K562 (cell line): ENCODE results near the gene FGF11. TPM values are rescaled to one million over a fixed set of nuclear protein-coding genes. Genes with fewer than 3 reads are reported as not detected.

Experiments
- ATAC-seq: fragments of 200-7000 bp; cut with Tn5 transposase; 3 replicates; pipeline ENCODE4 v1.9.1; 2020; ENCODE audit warnings: moderate library complexity
- BruUV-seq: library from RNA; stranded (reverse); fragments of 400-500 nt; replicated peaks from 2 replicates; lab custom pipeline; 2021; lab: Mats Ljungman, UMichigan
- CTCF ChIA-PET: fragments of 300-600 bp; formaldehyde crosslinking; extraction: SDS; loops from one replicate; lab custom pipeline; 2021; ENCODE audit warnings: low intra/inter-chr PET ratio; lab: Yijun Ruan, JAX
- POLR2A ChIA-PET: fragments of 300-600, 350-650 bp; sonication (Branson Sonifier 250); formaldehyde crosslinking; extraction: SDS; loops from one replicate; lab custom pipeline; 2021; ENCODE audit warnings: antibody characterized with exemption, inconsistent platforms; lab: Yijun Ruan, JAX
- DNase-seq, 4 experiments: peaks; one replicate each; pipeline versions ENCODE4 v3.0.0 to v3.0.0-alpha.2; 2011 to 2018; ENCODE audit warnings: low spot score in 3 of 4, mixed read lengths in 3 of 4; ENCODE audit errors: extremely low read depth in 1 of 4
- FAIRE-seq: peaks from 2 replicates; lab custom pipeline; 2011; peaks lifted over from hg19 to GRCh38; lab: Jason Lieb, UNC
- H2AFZ ChIP-seq: 2 replicates; pipeline ENCODE4 v1.6.0; 2011; ENCODE audit warnings: low read depth, low read length, control low read depth, inconsistent platforms
- H3K27ac ChIP-seq: fragments of 200-600 bp; 3 replicates; pipeline ENCODE4 v1.8.0; 2011; ENCODE audit warnings: low read depth, mild to moderate bottlenecking, control low read depth, inconsistent platforms, low read length, moderate library complexity, mixed read lengths; ENCODE audit errors: extremely low read depth
- H3K27me3 ChIP-seq, 2 experiments: fragments of 300-600 bp in 1 of 2; 2 replicates in 1 of 2; 3 replicates in 1 of 2; pipeline versions ENCODE4 v1.6.0 to v1.8.0; 2011; ENCODE audit warnings: inconsistent platforms in 2 of 2, low read length in 2 of 2, mild to moderate bottlenecking in 1 of 2, mixed read lengths in 1 of 2, moderate library complexity in 1 of 2; ENCODE audit not compliant: control insufficient read depth in 2 of 2, insufficient read depth in 2 of 2
- H3K36me3 ChIP-seq: fragments of 300-600 bp; 3 replicates; pipeline ENCODE4 v1.8.0; 2011; ENCODE audit warnings: mild to moderate bottlenecking, low read length, inconsistent platforms; ENCODE audit not compliant: control insufficient read depth, insufficient read depth
- H3K4me1 ChIP-seq, 2 experiments: fragments of 200-600 bp in 1 of 2; replicated peaks in 1 of 2; 2 replicates in 1 of 2; 3 replicates in 1 of 2; pipeline versions ENCODE4 v1.5.1 to v1.8.0; 2011; ENCODE audit warnings: inconsistent platforms in 2 of 2, low read length in 2 of 2, mild to moderate bottlenecking in 1 of 2, mixed read lengths in 1 of 2, moderate library complexity in 1 of 2; ENCODE audit not compliant: control insufficient read depth in 2 of 2, insufficient read depth in 2 of 2
- H3K4me2 ChIP-seq: 2 replicates; pipeline ENCODE4 v1.6.1; 2011; ENCODE audit warnings: low read length, control low read depth, inconsistent platforms, mixed read lengths; ENCODE audit not compliant: insufficient read depth
- H3K4me3 ChIP-seq: fragments of 200-600 bp; sonication (generic), shearing (Covaris generic); 2 replicates; pipeline ENCODE4 v1.5.1; 2016; ENCODE audit warnings: control low read depth, inconsistent platforms
- H3K79me2 ChIP-seq: fragments of 200-600 bp; 3 replicates; pipeline ENCODE4 v1.8.0; 2011; ENCODE audit warnings: low read length, inconsistent platforms; ENCODE audit not compliant: control insufficient read depth, insufficient read depth
- H3K9ac ChIP-seq, 2 experiments: 2 replicates each; pipeline versions ENCODE4 v1.6.0 to v1.6.1; 2011; ENCODE audit warnings: low read depth in 2 of 2, low read length in 2 of 2, control low read depth in 1 of 2, inconsistent platforms in 1 of 2, mild to moderate bottlenecking in 1 of 2, mixed read lengths in 1 of 2; ENCODE audit not compliant: insufficient read depth in 1 of 2
- H3K9me1 ChIP-seq: one replicate; pipeline ENCODE4 v1.6.0; 2011; ENCODE audit warnings: inconsistent platforms, mild to moderate bottlenecking, low read length, moderate library complexity; ENCODE audit not compliant: control insufficient read depth, insufficient read depth
- H3K9me3 ChIP-seq: replicated peaks from 2 replicates; pipeline ENCODE4 v1.5.1; 2011; ENCODE audit warnings: low read depth, low read length, inconsistent platforms; ENCODE audit not compliant: control insufficient read depth, insufficient read depth
- H4K20me1 ChIP-seq: replicated peaks from 2 replicates; pipeline ENCODE4 v1.6.1; 2011; ENCODE audit warnings: low read length, inconsistent platforms, mixed read lengths; ENCODE audit not compliant: control insufficient read depth, insufficient read depth
- GATAD2A ChIP-seq: fragments of 450-650 bp; IDR thresholded peaks from 2 replicates; pipeline ENCODE4 v1.6.1; 2017
- WGBS: fragments of 100-300 bp; shearing (Covaris generic); methylation state at CpG from one replicate; pipeline ENCODE4 v1.1.6; 2016; ENCODE audit warnings: low coverage, mixed read lengths; ENCODE audit not compliant: insufficient coverage; ENCODE audit errors: missing lambda C conversion rate; 5-methylcytosine and 5-hydroxymethylcytosine counted together
- in situ Hi-C: fragments of 300-500 bp; cut with MboI; formaldehyde crosslinking; loops from 4 replicates; pipeline ENCODE4 v1.15.0; 2018; ENCODE audit warnings: inconsistent platforms, mixed read lengths
- intact Hi-C: fragments of 100-400 bp; cut with micrococcal nuclease; formaldehyde crosslinking; loops from 2 replicates; pipeline ENCODE4 v1.14.2; 2022
- polyA plus RNA-seq, 8 experiments: library from polyadenylated mRNA; depleted of rRNA in 4 of 8; stranded (reverse) in 5 of 8; unstranded in 3 of 8; fragments of >200 nt; fragmentation: Nextera tagmentation in 2 of 8; fragmentation: Illumina TruSeq in 1 of 8; extraction: Ambion mirVana in 2 of 8; extraction: Trizol in 1 of 8; gene quantifications; 2 replicates each; pipeline versions ENCODE4 v1.2.1 to v1.2.3, GENCODE V29; 2011 to 2014; ENCODE audit warnings: inconsistent platforms in 1 of 8, missing spikeins in 1 of 8
- total RNA-seq, 7 experiments: library from RNA; depleted of rRNA in 6 of 7; stranded (reverse); fragments of >200 nt in 6 of 7; fragmentation: Illumina TruSeq in 2 of 7; extraction: Trizol in 2 of 7; gene quantifications; 2 replicates each; pipeline versions ENCODE4 v1.2.1 to v1.2.3, GENCODE V29; 2011 to 2021; ENCODE audit warnings: low replicate concordance in 1 of 7
- TF ChIP-seq, protein P1 (sequence below): sonication (generic); formaldehyde crosslinking; IDR thresholded peaks from 2 replicates; pipeline ENCODE4 v1.8.1; 2023; ENCODE audit warnings: mild to moderate bottlenecking, missing genetic modification reagents

The FGF11 gene
- total and polyA plus RNA-seq, 9 of the 15 experiments (the other 6 are each of a cell fraction or from before 2014, with no cell fraction given): 1.2 to 7.5 (median 3.0) TPM

DNA sequence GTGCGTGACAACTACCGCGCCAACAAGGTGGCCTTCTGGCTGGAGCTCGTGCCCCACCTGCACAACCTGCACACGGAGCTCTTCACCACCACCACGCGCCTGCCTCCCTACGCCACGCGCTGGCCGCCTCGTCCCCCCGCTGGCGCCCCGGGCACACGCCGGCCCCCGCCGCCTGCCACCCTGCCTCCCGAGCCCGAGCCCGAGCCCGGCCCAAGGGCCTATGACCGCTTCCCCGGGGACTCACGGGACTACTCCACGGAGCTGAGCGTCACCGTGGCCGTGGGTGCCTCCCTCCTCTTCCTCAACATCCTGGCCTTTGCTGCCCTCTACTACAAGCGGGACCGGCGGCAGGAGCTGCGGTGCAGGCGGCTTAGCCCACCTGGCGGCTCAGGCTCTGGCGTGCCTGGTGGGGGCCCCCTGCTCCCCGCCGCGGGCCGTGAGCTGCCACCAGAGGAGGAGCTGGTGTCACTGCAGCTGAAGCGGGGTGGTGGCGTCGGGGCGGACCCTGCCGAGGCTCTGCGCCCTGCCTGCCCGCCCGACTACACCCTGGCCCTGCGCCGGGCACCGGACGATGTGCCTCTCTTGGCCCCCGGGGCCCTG is 22.2 kb upstream of the FGF11 start:
- Histone ChIP-seq H3K4me1 (peaks cover 0 to 10% of the 10 kb centered on the region in 2 experiments; a peak in 2 of 5 replicates), H3K9me3 (no peaks in the 10 kb centered on the region), H3K27ac (no peak overlapping the region), H3K9ac (peak overlapping the region in 1 of 2 experiments; percentile 64; a peak in 1 of 4 replicates), H2AFZ (no peak overlapping the region), H3K4me3 (no peak overlapping the region), H3K27me3 (no peaks in the 10 kb centered on the region), H3K4me2 (no peak overlapping the region), H3K9me1 (no peaks in the 10 kb centered on the region), H3K36me3 (no peaks in the 10 kb centered on the region), H4K20me1 (no peaks in the 10 kb centered on the region), H3K79me2 (no peaks in the 10 kb centered on the region)
- FAIRE-seq (no peak), DNase-seq (no peak), ATAC-seq (no peak)
- 100% methylated on average over 4 of the region's 54 CpGs for WGBS
- ChIA-PET CTCF (no interaction called here), POLR2A (interaction anchor here (0.6 to 0.7 kb wide), 2 partner anchors 19 to 44 kb away, joined by 3 read pairs; no protein-coding TSS in a partner anchor)
- BruUV-seq: no TSS peak
- intact Hi-C loops: no loop called here
- in situ Hi-C loops: no loop called here
- TF ChIP-seq, protein P1, sequence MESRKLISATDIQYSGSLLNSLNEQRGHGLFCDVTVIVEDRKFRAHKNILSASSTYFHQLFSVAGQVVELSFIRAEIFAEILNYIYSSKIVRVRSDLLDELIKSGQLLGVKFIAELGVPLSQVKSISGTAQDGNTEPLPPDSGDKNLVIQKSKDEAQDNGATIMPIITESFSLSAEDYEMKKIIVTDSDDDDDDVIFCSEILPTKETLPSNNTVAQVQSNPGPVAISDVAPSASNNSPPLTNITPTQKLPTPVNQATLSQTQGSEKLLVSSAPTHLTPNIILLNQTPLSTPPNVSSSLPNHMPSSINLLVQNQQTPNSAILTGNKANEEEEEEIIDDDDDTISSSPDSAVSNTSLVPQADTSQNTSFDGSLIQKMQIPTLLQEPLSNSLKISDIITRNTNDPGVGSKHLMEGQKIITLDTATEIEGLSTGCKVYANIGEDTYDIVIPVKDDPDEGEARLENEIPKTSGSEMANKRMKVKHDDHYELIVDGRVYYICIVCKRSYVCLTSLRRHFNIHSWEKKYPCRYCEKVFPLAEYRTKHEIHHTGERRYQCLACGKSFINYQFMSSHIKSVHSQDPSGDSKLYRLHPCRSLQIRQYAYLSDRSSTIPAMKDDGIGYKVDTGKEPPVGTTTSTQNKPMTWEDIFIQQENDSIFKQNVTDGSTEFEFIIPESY (CRISPR knock-in tag): peak; percentile 47; the same call in 1 of the 2 replicates
- no peak for TF ChIP-seq GATAD2A
